HFFc6 (cell line): ENCODE measurements around the gene NARS2. TPM values are rescaled to one million over a fixed set of nuclear protein-coding genes. Genes with fewer than 3 reads are reported as not detected.
A peak's percentile ranks its signal among the peaks of the same experiment; 100 is the strongest.
"Not testable (repeated sequence)": the region's sequence is repeated elsewhere in the genome, so short reads cannot be mapped to it uniquely, and the experiment has no call there.

Source experiments
- DNase-seq: peaks from one replicate; pipeline ENCODE4 v3.0.0-alpha.2; 2018
- H3K27ac Mint-ChIP-seq: 2 replicates; pipeline ENCODE4 v1.8.0; 2020; ENCODE audit warnings: mild to moderate bottlenecking, mixed read lengths
- H3K27me3 Mint-ChIP-seq: 2 replicates; pipeline ENCODE4 v1.8.0; 2021; ENCODE audit warnings: mild to moderate bottlenecking, moderate library complexity, mixed read lengths; ENCODE audit not compliant: insufficient read depth
- H3K36me3 Mint-ChIP-seq: 2 replicates; pipeline ENCODE4 v1.8.0; 2021; ENCODE audit warnings: low read depth, mixed read lengths
- H3K4me1 Mint-ChIP-seq: 2 replicates; pipeline ENCODE4 v1.8.0; 2020; ENCODE audit warnings: low read depth, mixed read lengths
- H3K4me3 Mint-ChIP-seq: 2 replicates; pipeline ENCODE4 v1.8.0; 2020; ENCODE audit warnings: mild to moderate bottlenecking, moderate library complexity, mixed read lengths
- H3K9me3 Mint-ChIP-seq: 2 replicates; pipeline ENCODE4 v1.8.0; 2020; ENCODE audit warnings: mild to moderate bottlenecking, mixed read lengths
- CTCF ChIP-seq: fragments of 200-600 bp; sonication (generic); IDR thresholded peaks from 2 replicates; pipeline ENCODE4 v1.5.0; 2021; ENCODE audit warnings: antibody characterized with exemption, mild to moderate bottlenecking
- total RNA-seq, 6 experiments: library from RNA; stranded (reverse); fragmentation: NEBNext Ultra II Directional; extraction: Animal tissue kit (Norgen Biotek cat#: 25700); gene quantifications; 2 replicates in 1 of 6; 3 replicates in 5 of 6; pipeline ENCODE4 v1.2.3, GENCODE V29; 2021

Gene NARS2
- total RNA-seq, 6 experiments from 2014 or later = 8.7 to 11.6 (median 10.3) TPM

- DNase-seq = no peak
Measured at GRCh38 chr11:78612721-78613377, 38.2 kb upstream of the NARS2 start.

DNA sequence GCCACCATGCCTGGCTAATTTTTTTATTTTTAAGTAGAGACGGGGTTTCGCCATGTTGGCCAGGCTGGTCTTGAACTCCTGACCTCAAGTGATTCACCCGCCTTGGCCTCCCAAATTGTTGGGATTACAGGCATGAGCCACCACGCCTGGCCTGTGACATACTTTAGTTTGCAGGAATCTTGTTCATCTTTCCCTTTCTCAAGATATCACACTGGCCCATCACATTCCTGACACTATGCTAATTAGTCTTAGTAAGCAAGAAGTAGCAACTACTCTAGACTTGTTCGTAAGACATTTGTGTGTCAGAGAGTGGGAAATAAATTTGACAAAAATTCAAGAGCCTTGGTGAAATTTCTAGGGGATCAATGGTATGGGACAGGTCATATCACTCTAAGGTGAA lies 34.7 kb upstream of the NARS2 start:
- not testable (repeated sequence) for H3K9me3 Mint-ChIP-seq, H3K4me3 Mint-ChIP-seq, H3K27me3 Mint-ChIP-seq, H3K27ac Mint-ChIP-seq, H3K4me1 Mint-ChIP-seq, DNase-seq, H3K36me3 Mint-ChIP-seq

More at GRCh38 chr11:78612721-78613377, 38.2 kb upstream of the NARS2 start:
- H3K9me3 Mint-ChIP-seq = no peaks in the 10 kb centered on the region
- TF ChIP-seq CTCF = no peak
- H3K27ac Mint-ChIP-seq = no peak overlapping the region
- H3K4me3 Mint-ChIP-seq = no peak overlapping the region
- H3K27me3 Mint-ChIP-seq = peaks cover 10% of the 10 kb centered on the region; the same call in 1 of the 2 replicates
- no peaks in the 10 kb centered on the region for H3K36me3 Mint-ChIP-seq
- no peaks in the 10 kb centered on the region for H3K4me1 Mint-ChIP-seq

DNA sequence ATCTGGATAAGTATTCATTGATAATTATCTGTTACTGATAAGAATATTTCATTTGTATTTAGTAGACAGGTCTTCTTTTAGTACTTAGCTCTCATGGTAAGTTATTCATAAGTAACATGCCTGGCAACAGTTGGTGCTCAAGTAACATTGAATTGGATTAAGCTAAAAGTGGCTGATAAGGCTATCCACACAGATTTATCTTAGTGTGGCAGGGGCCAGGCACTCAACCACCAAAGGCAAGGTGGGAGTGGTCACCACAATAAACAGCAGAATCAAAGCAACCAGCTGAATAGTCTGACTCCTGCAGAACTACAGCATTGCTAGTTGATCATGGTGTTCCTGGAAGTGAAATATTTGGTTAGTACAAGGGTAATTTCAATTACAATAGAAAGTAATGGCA lies 33.0 kb upstream of the NARS2 start:
- no peak overlapping the region for H3K27ac Mint-ChIP-seq
- H3K9me3 Mint-ChIP-seq = no peaks in the 10 kb centered on the region
- no peak overlapping the region for H3K4me3 Mint-ChIP-seq
- DNase-seq = no peak
- peaks cover 7% of the 10 kb centered on the region for H3K27me3 Mint-ChIP-seq
- H3K36me3 Mint-ChIP-seq = no peaks in the 10 kb centered on the region
- peaks cover 8% of the 10 kb centered on the region for H3K4me1 Mint-ChIP-seq
- no peak for TF ChIP-seq CTCF

GRCh38 chr11:78606667-78607066 lies 32.0 kb upstream of the NARS2 start:
- TF ChIP-seq CTCF = no peak
- no peak for DNase-seq
- Mint-ChIP-seq H3K4me1 (peaks cover 8% of the 10 kb centered on the region), H3K36me3 (no peaks in the 10 kb centered on the region), H3K4me3 (no peak overlapping the region), H3K27ac (no peak overlapping the region), H3K27me3 (peaks cover 16% of the 10 kb centered on the region), H3K9me3 (no peaks in the 10 kb centered on the region; the same call in 1 of the 2 replicates)

- no peak for DNase-seq
- H3K4me3 Mint-ChIP-seq = peak overlapping the region; percentile 29; the same call in 1 of the 2 replicates
- peaks cover 28% of the 10 kb centered on the region for H3K27me3 Mint-ChIP-seq
- H3K4me1 Mint-ChIP-seq = peaks cover 8% of the 10 kb centered on the region
- no peak overlapping the region for H3K27ac Mint-ChIP-seq
- TF ChIP-seq CTCF = no peak
- no peaks in the 10 kb centered on the region; the same call in 1 of the 2 replicates for H3K9me3 Mint-ChIP-seq
- no peaks in the 10 kb centered on the region for H3K36me3 Mint-ChIP-seq
Measured at GRCh38 chr11:78605296-78605695, 30.6 kb upstream of the NARS2 start.

- no peak for DNase-seq
- peaks cover 4% of the 10 kb centered on the region; the same call in 1 of the 2 replicates for H3K9me3 Mint-ChIP-seq
- H3K27ac Mint-ChIP-seq = no peak overlapping the region
- H3K36me3 Mint-ChIP-seq = no peaks in the 10 kb centered on the region
- peaks cover 31% of the 10 kb centered on the region for H3K27me3 Mint-ChIP-seq
- H3K4me1 Mint-ChIP-seq = peaks cover 8% of the 10 kb centered on the region
- TF ChIP-seq CTCF = no peak
- H3K4me3 Mint-ChIP-seq = no peak overlapping the region
Measured at GRCh38 chr11:78603792-78604191, 29.1 kb upstream of the NARS2 start.

DNA sequence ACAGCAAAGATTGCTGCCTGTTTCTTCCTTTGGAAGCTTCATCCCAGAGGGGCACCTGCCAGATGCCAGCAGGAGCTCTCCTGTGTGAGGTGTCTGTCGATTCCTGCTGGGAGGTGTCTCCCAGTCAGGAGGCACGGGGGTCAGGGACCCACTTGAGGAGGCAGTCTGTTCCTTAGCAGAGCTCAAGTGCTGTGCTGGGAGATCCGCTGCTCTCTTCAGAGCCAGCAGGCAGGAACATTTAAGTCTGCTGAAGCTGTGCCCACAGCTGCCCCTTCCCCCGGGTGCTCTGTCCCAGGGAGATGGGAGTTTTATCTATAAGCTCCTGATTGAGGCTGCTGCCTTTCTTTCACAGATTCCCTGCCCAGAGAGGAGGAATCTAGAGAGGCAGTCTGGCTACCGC lies 28.1 kb upstream of the NARS2 start:
- not testable (repeated sequence) for H3K36me3 Mint-ChIP-seq, H3K9me3 Mint-ChIP-seq, DNase-seq, H3K27ac Mint-ChIP-seq, H3K4me3 Mint-ChIP-seq, H3K4me1 Mint-ChIP-seq
- H3K27me3 Mint-ChIP-seq = peaks cover 33% of the 10 kb centered on the region

- Mint-ChIP-seq H3K27me3 (peaks cover 31% of the 10 kb centered on the region), H3K4me1 (peaks cover 20% of the 10 kb centered on the region)
- not testable (repeated sequence) for H3K36me3 Mint-ChIP-seq, H3K27ac Mint-ChIP-seq, H3K4me3 Mint-ChIP-seq, DNase-seq, H3K9me3 Mint-ChIP-seq
Measured at GRCh38 chr11:78601066-78601465, 26.4 kb upstream of the NARS2 start.

GRCh38 chr11:78597579-78597978 lies 22.9 kb upstream of the NARS2 start:
- H3K27me3 Mint-ChIP-seq = peaks cover 30% of the 10 kb centered on the region
- not testable (repeated sequence) for H3K27ac Mint-ChIP-seq

More at GRCh38 chr11:78597579-78597978, 22.9 kb upstream of the NARS2 start:
- H3K4me3 Mint-ChIP-seq, H3K9me3 Mint-ChIP-seq, H3K36me3 Mint-ChIP-seq, DNase-seq: not testable (repeated sequence)
- H3K4me1 Mint-ChIP-seq = peaks cover 25% of the 10 kb centered on the region
